Measurements from ENCODE around the gene BIRC3. TPM values are rescaled to one million over a fixed set of nuclear protein-coding genes. Genes with fewer than 3 reads are reported as not detected.

BIRC3 gene
- total and polyA plus RNA-seq, 2 of the 8 experiments (the other 6 are each of a cell fraction or from before 2014, with no cell fraction given): 0.08 to 0.20 TPM

- no peak overlapping the region for H3K56ac ChIP-seq (replicated peaks; ENCODE audit: insufficient read length, low read depth, low read length)
- H3K23ac ChIP-seq (ENCODE audit: insufficient read length): no peak overlapping the region
- 86% methylated on average over 4 of the region's 4 CpGs; no CpG with 5 or more reads in 1 of the 2 experiments for WGBS, 2 experiments (ENCODE audit: extremely low coverage in 1 of 2, insufficient coverage in 1 of 2, insufficient read length in 1 of 2, insufficient replicate concordance in 2 of 2, low coverage in 1 of 2, low lambda C conversion rate in 2 of 2, missing lambda C conversion rate in 1 of 2)
- no peak overlapping the region for H4K5ac ChIP-seq (ENCODE audit: insufficient read length, low read depth, low read length)
- H2AFZ ChIP-seq (ENCODE audit: low read length): no peak overlapping the region
- ChIA-PET POLR2A (ENCODE audit: partially characterized antibody) (no interaction called here), CTCF (ENCODE audit: partially characterized antibody) (interaction anchor here (0.6 to 12.2 kb wide), 6 partner anchors 12 to 408 kb away, joined by 3 to 214 read pairs (median 4); no protein-coding TSS in a partner anchor)
- H3K9ac ChIP-seq (replicated peaks in 1 of 4; ENCODE audit: extremely low read depth in 1 of 4, low read depth in 3 of 4, low read length in 3 of 4): no peak overlapping the region
- DNase-seq (ENCODE audit: low read depth in 1 of 2, low spot score in 2 of 2): no peak
- H3K4ac ChIP-seq (replicated peaks; ENCODE audit: insufficient read length, low read depth, low read length): no peak overlapping the region
- peaks cover 6% of the 10 kb centered on the region; the same call in 1 of the 2 replicates for H3K23me2 ChIP-seq (ENCODE audit: low read depth, low read length)
- H2BK20ac ChIP-seq (ENCODE audit: low read length): no peak overlapping the region
- H3K27ac ChIP-seq (ENCODE audit: low read depth, low read length): no peak overlapping the region
- no peaks in the 10 kb centered on the region for H3K79me1 ChIP-seq (ENCODE audit: low read depth, low read length)
- TF ChIP-seq TAF1 (IDR thresholded peaks at IDR 0.05; ENCODE audit: low read depth, low read length) (no peak), PHF8 (conservative IDR thresholded peaks at IDR 0.05; ENCODE audit: low read depth, low read length) (no peak), RFX5 (IDR thresholded peaks at IDR 0.05; ENCODE audit: borderline replicate concordance, low read depth, low read length) (no peak)
- no peak overlapping the region for H2BK12ac ChIP-seq (ENCODE audit: low read depth, low read length)
- H4K91ac ChIP-seq (replicated peaks; ENCODE audit: insufficient read length, low read length): no peak overlapping the region
- no peaks in the 10 kb centered on the region for H4K20me1 ChIP-seq (replicated peaks in 1 of 2; ENCODE audit: control insufficient read depth in 1 of 2, insufficient read depth in 2 of 2, low read length in 2 of 2)
- no peak for FAIRE-seq
- no peaks in the 10 kb centered on the region for H3K9me3 ChIP-seq (ENCODE audit: insufficient read depth in 2 of 2, low read depth in 1 of 2, low read length in 1 of 2)
- no peak overlapping the region for H2AK5ac ChIP-seq (ENCODE audit: low read depth, low read length)
- H2BK15ac ChIP-seq (ENCODE audit: low read length): no peak overlapping the region
- no peak overlapping the region for H3K4me2 ChIP-seq (ENCODE audit: insufficient read depth in 1 of 2, low read depth in 2 of 2, low read length in 2 of 2)
- no peaks in the 10 kb centered on the region for H3K27me3 ChIP-seq (replicated peaks in 1 of 4; ENCODE audit: control insufficient read depth in 3 of 4, extremely low read depth in 1 of 4, insufficient read depth in 3 of 4, low read length in 3 of 4)
- no peak overlapping the region for H3K18ac ChIP-seq (ENCODE audit: extremely low read depth, low read length)
- no peak overlapping the region; the same call in 1 of the 2 replicates for H4K8ac ChIP-seq (ENCODE audit: extremely low read depth, insufficient read depth, low read length)
- H3K36me3 ChIP-seq (ENCODE audit: control insufficient read depth in 2 of 4, insufficient read depth in 4 of 4, low read length in 3 of 4): no peaks in the 10 kb centered on the region
- no peaks in the 10 kb centered on the region for H3K79me2 ChIP-seq (ENCODE audit: control insufficient read depth in 1 of 2, insufficient read depth in 2 of 2, low read length in 2 of 2)
- H2BK120ac ChIP-seq (replicated peaks; ENCODE audit: low read depth, low read length): no peak overlapping the region
- H3K4me3 ChIP-seq (ENCODE audit: extremely low read depth in 1 of 4, insufficient read depth in 2 of 4, low read depth in 3 of 4, low read length in 4 of 4): no peak overlapping the region
- no peak overlapping the region for H2BK5ac ChIP-seq (ENCODE audit: low read depth, low read length)
- H3K14ac ChIP-seq (ENCODE audit: insufficient read length): no peak overlapping the region
- H3K4me1 ChIP-seq (replicated peaks in 1 of 4; ENCODE audit: control insufficient read depth in 3 of 4, insufficient read depth in 4 of 4, low read length in 3 of 4): peaks cover 0 to 1% (median 0%) of the 10 kb centered on the region in 4 experiments; a peak in 2 of 7 replicates
Observed at GRCh38 chr11:102313238-102313940, 3.9 kb upstream of the BIRC3 start.
